HG02678 (cell line): ENCODE data around the gene KIAA0319L.
A peak's percentile ranks its signal among the peaks of the same experiment; 100 is the strongest.
"Not testable (repeated sequence)": the region's sequence is repeated elsewhere in the genome, so short reads cannot be mapped to it uniquely, and the experiment has no call there.

ENCODE experiments used
- ATAC-seq: cut with Tn5 transposase; IDR thresholded peaks from one replicate; pipeline ENCODE4 v1.9.1; 2021; ENCODE audit warnings: mild to moderate bottlenecking, moderate library complexity; ENCODE audit not compliant: unreplicated experiment

Gene KIAA0319L

GRCh38 chr1:35499231-35499630 lies 58.0 kb downstream of the KIAA0319L start:
- ATAC-seq: no peak

DNA sequence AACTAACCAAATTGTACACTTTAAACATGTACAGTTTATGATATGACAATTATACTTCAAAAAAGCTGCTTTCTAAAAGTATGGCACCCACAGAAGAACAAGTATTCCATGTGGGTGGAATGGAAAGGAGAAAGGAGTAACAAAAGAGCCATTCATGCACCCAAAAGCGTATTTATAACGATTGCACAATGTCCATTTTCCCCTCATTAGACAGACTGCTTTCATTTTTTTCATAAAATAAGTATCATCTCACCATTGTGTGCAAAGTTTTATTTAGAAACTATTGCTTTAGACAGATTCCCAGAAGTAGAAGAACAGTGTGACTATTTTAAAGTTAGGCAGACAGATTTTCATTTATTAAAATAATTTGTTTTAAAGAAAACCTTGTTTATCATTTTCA lies 59.6 kb downstream of the KIAA0319L start:
- no peak for ATAC-seq

GRCh38 chr1:35490250-35490649 lies 67.0 kb downstream of the KIAA0319L start:
- no peak for ATAC-seq

GRCh38 chr1:35488336-35488735 lies 68.9 kb downstream of the KIAA0319L start:
- ATAC-seq: no peak

DNA sequence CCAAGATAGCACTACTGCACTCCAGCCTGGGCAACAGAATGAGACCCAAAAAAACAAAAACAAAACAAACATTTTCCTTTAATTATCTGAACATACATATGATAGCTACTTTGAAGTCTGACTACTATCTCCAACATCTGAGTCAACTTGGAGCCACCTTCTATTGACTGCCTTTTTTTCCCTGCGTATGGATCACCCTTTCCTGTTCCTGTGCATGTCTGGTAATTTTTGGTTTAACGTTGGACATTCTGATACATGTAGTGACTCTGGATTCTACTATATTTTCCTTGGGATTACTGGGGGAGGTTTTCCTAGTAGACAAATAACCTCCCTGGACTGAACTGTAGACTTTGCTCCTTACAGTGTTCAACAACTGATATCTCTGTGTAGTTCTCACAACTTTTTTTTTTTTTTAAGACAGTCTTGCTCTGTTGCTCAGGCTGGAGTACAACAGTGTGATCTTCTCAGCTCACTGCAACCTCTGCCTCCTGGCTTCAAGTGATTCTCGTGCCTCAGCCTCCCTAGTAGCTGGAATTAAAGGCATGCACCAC lies 70.3 kb downstream of the KIAA0319L start:
- no peak for ATAC-seq

DNA sequence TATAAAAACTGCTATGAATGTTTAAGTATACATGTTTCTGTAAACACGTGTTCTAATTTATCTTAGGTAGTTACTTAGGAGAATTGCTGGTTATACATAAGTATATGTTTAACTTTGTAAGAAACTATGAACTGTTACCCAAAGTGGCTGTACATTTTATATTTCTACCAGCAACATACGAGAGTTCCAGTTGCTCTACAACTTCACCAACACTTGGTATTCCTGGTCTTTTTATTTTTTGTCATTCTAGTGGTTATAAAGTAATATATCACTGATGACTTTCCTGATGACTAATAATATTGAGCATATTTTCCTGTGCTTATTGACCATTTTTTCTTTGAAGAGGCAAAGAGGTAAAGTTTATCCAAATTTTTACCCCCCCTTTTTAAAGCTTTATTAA lies 76.0 kb downstream of the KIAA0319L start:
- ATAC-seq: no peak

GRCh38 chr1:35477870-35478269 lies 79.3 kb downstream of the KIAA0319L start:
- no peak for ATAC-seq

DNA sequence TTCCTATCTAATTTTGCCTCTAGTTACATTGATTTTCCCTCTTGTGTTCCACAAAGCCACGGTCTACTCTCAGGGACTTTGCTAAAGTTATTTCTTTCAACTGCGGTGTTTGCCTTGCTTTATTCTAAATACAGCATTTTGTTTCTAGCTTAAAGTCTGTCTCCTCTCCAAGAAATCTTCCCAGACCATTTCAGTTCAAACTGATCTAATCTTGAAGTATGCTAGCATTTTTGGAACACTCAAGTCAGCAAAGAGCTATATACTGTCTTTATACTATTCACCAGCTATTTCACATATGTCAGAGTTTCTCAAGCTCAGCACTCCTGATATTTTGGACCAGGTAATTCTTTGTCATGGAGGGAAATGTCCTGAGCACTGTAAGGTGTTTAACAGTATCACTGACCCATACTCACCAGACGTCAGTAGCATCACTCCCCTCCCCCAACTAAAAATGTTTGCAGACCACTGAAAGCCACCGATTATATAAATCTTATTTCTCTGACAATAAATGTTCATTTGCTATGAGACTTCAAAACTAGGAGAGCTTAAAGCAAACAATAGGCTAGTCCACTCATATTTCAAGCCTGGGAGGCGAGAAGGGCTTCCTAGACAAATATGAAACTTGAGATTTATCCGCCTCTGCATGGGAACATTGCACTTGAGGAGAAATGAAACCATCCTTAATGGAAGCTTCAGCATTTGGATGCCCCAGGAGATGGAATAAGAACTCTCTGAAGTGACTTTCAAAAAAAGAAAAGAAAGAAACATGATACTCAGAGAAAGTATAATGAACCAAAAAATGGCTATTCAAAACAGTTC lies 81.1 kb downstream of the KIAA0319L start:
- no peak for ATAC-seq

- ATAC-seq: no peak
Measured at GRCh38 chr1:35475356-35475755, 81.8 kb downstream of the KIAA0319L start.

GRCh38 chr1:35473216-35473615 lies 84.0 kb downstream of the KIAA0319L start:
- not testable (repeated sequence) for ATAC-seq

DNA sequence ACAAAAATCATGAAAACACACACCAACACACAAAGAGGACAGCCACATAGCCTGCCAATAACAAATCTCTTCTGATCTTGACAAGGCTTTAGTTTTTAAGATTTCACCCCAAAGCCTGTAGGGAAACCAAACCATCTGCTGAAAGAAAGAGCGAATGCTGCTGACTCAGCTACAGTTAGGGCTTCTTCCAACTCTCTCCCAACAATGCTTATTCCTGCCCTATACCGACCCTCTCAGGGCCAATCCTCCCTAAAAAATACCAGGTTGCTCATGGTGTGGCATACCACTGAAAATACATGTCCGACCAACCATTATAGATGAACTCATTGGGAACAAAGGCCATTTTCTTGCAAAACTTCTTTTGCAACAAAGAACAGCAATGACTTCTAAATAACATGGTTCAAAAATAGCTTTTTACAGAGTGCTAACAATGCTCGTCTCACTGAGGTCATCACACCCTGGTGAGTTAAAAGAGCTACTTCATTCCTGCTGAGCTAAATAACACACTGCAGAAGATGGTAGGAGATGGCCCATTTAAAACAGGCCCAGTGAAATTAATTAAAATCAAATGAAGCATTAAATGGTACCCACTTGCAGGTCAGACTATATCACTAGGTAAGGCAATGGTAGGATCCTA lies 86.1 kb downstream of the KIAA0319L start:
- ATAC-seq: no peak

GRCh38 chr1:35466120-35466519 lies 91.1 kb downstream of the KIAA0319L start:
- ATAC-seq: no peak

DNA sequence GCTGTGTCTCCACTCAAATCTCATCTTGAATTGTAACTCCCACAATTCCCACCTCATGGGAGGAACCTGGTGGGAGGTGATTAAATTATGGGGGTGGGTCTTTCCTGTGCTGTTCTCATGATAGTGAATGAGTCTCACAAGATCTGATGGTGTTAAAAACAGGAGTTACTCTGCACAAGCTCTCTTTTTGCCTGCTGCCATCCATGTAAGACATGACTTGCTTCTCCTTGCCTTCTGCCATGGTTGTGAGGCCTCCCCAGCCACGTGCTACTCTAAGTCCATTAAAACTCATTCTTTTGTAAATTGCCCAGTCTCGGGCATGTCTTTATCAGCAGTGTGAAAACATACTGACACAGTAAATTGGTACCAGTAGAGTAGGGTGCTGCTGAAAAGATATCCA lies 93.5 kb downstream of the KIAA0319L start:
- ATAC-seq: not testable (repeated sequence)

- ATAC-seq: no peak
Measured at GRCh38 chr1:35463232-35463631, 94.0 kb downstream of the KIAA0319L start.

- ATAC-seq: no peak
Measured at GRCh38 chr1:35461966-35462651, 95.1 kb downstream of the KIAA0319L start.

GRCh38 chr1:35460796-35461195 lies 96.4 kb downstream of the KIAA0319L start:
- no peak for ATAC-seq

- no peak for ATAC-seq
Measured at GRCh38 chr1:35454616-35455015, 102.6 kb downstream of the KIAA0319L start.

DNA sequence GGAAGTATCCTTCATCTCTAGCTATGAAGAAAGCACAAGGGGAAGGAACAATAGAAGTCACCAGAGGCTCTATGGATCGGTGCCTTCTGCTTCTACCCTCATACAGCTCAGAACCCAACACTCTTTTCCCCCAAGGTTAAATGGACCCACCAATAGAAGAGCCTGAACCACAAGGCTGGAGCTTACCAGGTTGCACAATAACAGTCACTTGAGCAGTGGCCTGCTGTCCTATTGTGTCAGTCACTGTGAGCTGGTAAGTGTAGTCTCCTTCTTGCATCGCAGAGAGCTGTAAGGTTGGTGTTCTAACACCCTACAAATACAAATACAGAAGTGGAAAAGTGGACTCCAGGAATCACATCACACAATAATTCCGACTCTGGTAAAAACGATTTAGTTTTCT lies 103.0 kb downstream of the KIAA0319L start:
- no peak for ATAC-seq

DNA sequence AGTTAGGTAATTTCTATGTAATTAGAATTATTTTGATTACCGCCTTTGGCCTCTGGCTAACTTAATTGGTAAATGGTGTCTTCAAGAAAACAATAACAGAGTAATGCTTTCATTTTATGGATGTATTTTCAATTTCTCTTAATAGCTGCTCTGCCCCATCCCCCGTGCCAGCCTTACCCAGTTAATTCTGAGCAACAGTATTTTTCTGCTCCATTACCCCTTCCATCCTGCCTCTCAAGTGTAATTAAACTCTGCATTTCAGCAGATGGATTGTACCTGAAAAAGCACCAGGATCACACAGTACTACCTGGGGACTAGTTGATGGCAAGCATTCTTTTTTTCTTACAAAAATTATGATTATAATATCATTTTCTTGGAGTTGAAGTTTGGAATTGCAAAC lies 104.2 kb downstream of the KIAA0319L start:
- no peak for ATAC-seq

DNA sequence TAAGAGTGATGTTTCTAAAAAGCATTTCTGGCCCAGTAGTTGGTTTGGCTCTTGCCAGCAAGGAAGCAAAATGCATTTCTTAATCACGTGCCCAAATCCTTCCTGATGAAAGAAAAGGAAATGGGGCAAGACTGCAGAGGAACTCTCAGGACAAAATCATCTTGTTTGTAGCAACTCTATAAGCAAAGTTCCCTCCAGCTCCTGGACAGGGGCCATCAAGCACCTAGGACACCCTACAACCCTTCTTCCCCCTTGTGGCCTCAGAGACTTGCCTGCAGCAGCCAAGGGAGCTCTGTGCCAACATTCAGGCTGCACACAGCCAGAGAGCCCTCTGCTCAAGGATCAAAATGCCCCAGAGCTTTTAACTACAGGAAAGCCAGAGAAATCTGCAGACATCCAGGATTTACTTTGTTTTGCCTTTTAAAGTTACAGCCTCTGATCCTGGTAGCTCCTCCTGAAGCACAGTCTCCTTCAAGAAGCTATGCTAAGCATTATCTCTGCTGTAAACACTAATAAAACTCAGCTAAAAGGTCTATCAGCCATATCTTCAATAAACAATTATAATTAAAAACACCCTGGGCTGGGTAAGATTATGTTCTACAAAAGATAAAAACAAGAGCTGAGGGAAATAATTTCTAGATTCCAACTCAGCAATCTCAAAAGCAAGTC lies 105.0 kb downstream of the KIAA0319L start:
- no peak for ATAC-seq

DNA sequence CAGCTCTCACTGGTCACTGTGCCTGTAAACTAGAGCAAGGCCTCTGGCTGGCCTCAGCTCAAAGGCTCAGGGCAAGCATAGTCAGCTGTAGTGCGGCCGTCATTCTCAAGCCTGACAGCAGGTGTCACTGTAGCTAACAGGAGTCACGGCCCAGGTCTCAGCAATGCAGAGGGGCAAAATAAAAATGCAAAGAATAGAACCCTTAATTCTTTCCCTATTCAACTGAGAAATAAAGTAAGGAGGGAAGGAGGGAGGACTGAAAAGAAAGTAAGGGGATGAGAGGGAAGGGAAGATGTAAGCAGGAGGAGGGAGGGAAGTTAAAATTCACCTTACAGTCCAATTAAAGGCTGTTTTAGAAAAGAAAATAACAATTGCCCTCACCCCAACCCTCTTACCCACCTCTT lies 106.1 kb downstream of the KIAA0319L start:
- ATAC-seq: peak; percentile 57
